HCT116 (cell line): Measurements from ENCODE around the gene MYLK3. TPM values are rescaled to one million over a fixed set of nuclear protein-coding genes. Genes with fewer than 3 reads are reported as not detected.

Experiments used
- ATAC-seq: fragments of 200-7000 bp; cut with Tn5 transposase; 2 replicates; pipeline ENCODE4 v1.9.1; 2020; ENCODE audit warnings: mild to moderate bottlenecking, moderate library complexity
- BruUV-seq: library from RNA; stranded (reverse); fragments of 400-500 nt; replicated peaks from 2 replicates; lab custom pipeline; 2021; lab: Mats Ljungman, UMichigan
- CTCF ChIA-PET: fragments of 300-600 bp; sonication (Branson Sonifier 250); formaldehyde crosslinking; loops from one replicate; lab custom pipeline; 2021; ENCODE audit warnings: antibody characterized with exemption; lab: Charles Lee
- POLR2A ChIA-PET: fragments of 300-600, 350-600 bp; sonication (Branson Sonifier 250); formaldehyde crosslinking; loops from one replicate; lab custom pipeline; 2021; ENCODE audit warnings: antibody characterized with exemption; lab: Charles Lee
- RAD21 ChIA-PET, 2 experiments: fragments of 300-600 bp; sonication (Branson Sonifier 250); formaldehyde crosslinking; loops; one replicate each; lab custom pipeline; 2023; ENCODE audit warnings: low total read pairs in 2 of 2; ENCODE audit not compliant: uncharacterized antibody in 2 of 2, unreplicated experiment in 2 of 2, low non-redundant PET in 1 of 2; lab: Charles Lee
- DNase-seq: peaks from one replicate; pipeline ENCODE4 v3.0.0-alpha.2; 2010; ENCODE audit warnings: low read depth, low spot score
- H2AFZ ChIP-seq: fragments of 200-600 bp; shearing (Covaris generic), sonication (generic); 2 replicates; pipeline ENCODE4 v1.6.1; 2017; ENCODE audit warnings: low read depth, mixed run types, mixed read lengths, antibody characterized with exemption, low read length; ENCODE audit not compliant: poor library complexity, severe bottlenecking
- H3K27ac ChIP-seq: 2 replicates; pipeline ENCODE4 v1.5.1; 2012; ENCODE audit warnings: low read depth, low read length
- H3K27me3 ChIP-seq: fragments of 200-600 bp; sonication (generic); 2 replicates; pipeline ENCODE4 v1.6.1; 2016; ENCODE audit warnings: mixed run types, low read length, mixed read lengths; ENCODE audit not compliant: insufficient read depth
- H3K36me3 ChIP-seq, 2 experiments: fragments of 200-500 bp in 1 of 2; fragments of 200-600 bp in 1 of 2; sonication (Bioruptor generic) in 1 of 2; sonication (generic) in 1 of 2; 2 replicates each; pipeline versions ENCODE4 v1.5.1 to v1.6.1; 2014 to 2016; ENCODE audit warnings: low read length in 2 of 2, inconsistent platforms in 1 of 2, mixed read lengths in 1 of 2, mixed run types in 1 of 2; ENCODE audit not compliant: insufficient read depth in 2 of 2, control insufficient read depth in 1 of 2
- H3K4me1 ChIP-seq, 2 experiments: fragments of 200-600 bp in 1 of 2; sonication (generic) in 1 of 2; 2 replicates each; pipeline versions ENCODE4 v1.5.1 to v1.6.1; 2012 to 2017; ENCODE audit warnings: low read length in 2 of 2, inconsistent platforms in 1 of 2, mild to moderate bottlenecking in 1 of 2, mixed read lengths in 1 of 2, mixed run types in 1 of 2, moderate library complexity in 1 of 2; ENCODE audit not compliant: insufficient read depth in 2 of 2, control insufficient read depth in 1 of 2
- H3K4me2 ChIP-seq: fragments of 200-600 bp; sonication (generic); 2 replicates; pipeline ENCODE4 v1.6.1; 2017; ENCODE audit warnings: mixed run types, low read length, mixed read lengths
- H3K4me3 ChIP-seq, 2 experiments: fragments of 200-600 bp in 1 of 2; sonication (generic) in 1 of 2; replicated peaks in 1 of 2; 2 replicates each; pipeline ENCODE4 v1.5.1; 2011 to 2016; ENCODE audit warnings: low read length in 2 of 2, control low read depth in 1 of 2, low read depth in 1 of 2, mild to moderate bottlenecking in 1 of 2, mixed read lengths in 1 of 2, mixed run types in 1 of 2
- H3K79me2 ChIP-seq: fragments of 200-600 bp; sonication (generic); 2 replicates; pipeline ENCODE4 v1.6.1; 2017; ENCODE audit warnings: mild to moderate bottlenecking, mixed run types, low read length, moderate library complexity, mixed read lengths; ENCODE audit not compliant: insufficient read depth
- H3K9ac ChIP-seq: fragments of 200-600 bp; sonication (generic); 2 replicates; pipeline ENCODE4 v1.6.1; 2016; ENCODE audit warnings: low read length, mixed read lengths
- H3K9me2 ChIP-seq: fragments of 200-600 bp; sonication (generic), shearing (Covaris generic); 2 replicates; pipeline ENCODE4 v1.6.1; 2017; ENCODE audit warnings: mixed run types, mild to moderate bottlenecking, moderate library complexity; ENCODE audit not compliant: insufficient read depth
- H3K9me3 ChIP-seq, 2 experiments: fragments of 200-500 bp in 1 of 2; fragments of 200-600 bp in 1 of 2; sonication (Bioruptor generic) in 1 of 2; sonication (generic) in 1 of 2; 2 replicates each; pipeline ENCODE4 v1.6.1; 2014 to 2017; ENCODE audit warnings: low read length in 2 of 2, mixed read lengths in 2 of 2, inconsistent platforms in 1 of 2, low read depth in 1 of 2, mild to moderate bottlenecking in 1 of 2, mixed run types in 1 of 2, moderate library complexity in 1 of 2; ENCODE audit not compliant: control insufficient read depth in 1 of 2, insufficient read depth in 1 of 2
- H4K20me1 ChIP-seq: fragments of 200-600 bp; sonication (generic), shearing (Covaris generic); 2 replicates; pipeline ENCODE4 v1.6.1; 2017; ENCODE audit warnings: mixed run types, mild to moderate bottlenecking, moderate library complexity; ENCODE audit not compliant: insufficient read depth
- POLR2AphosphoS5 ChIP-seq: IDR thresholded peaks from 2 replicates; pipeline ENCODE4 v1.6.1; 2011; ENCODE audit warnings: mild to moderate bottlenecking, low read depth, low read length, moderate library complexity
- RAD21 ChIP-seq: IDR thresholded peaks from 2 replicates; pipeline ENCODE4 v1.6.1; 2012; ENCODE audit warnings: low read depth, mild to moderate bottlenecking
- REST ChIP-seq: IDR thresholded peaks from 2 replicates; pipeline ENCODE4 v1.6.1; 2012; ENCODE audit warnings: low read depth
- TCF7L2 ChIP-seq: IDR thresholded peaks from 2 replicates; pipeline ENCODE4 v1.7.0; 2011; ENCODE audit warnings: borderline replicate concordance, inconsistent platforms; ENCODE audit not compliant: insufficient read depth, insufficient read length; ENCODE audit errors: extremely low read depth
- YY1 ChIP-seq: IDR thresholded peaks from 2 replicates; pipeline ENCODE4 v1.6.1; 2011; ENCODE audit warnings: low read length, low read depth, moderate library complexity, mild to moderate bottlenecking; ENCODE audit not compliant: insufficient replicate concordance; ENCODE audit errors: extremely low read depth
- ZBTB33 ChIP-seq: IDR thresholded peaks from 2 replicates; pipeline ENCODE4 v1.6.1; 2011; ENCODE audit warnings: mild to moderate bottlenecking, low read length, moderate library complexity; ENCODE audit not compliant: insufficient replicate concordance; ENCODE audit errors: extremely low read depth
- ZFX ChIP-seq: fragments of 450-650 bp; IDR thresholded peaks from 2 replicates; pipeline ENCODE4 v1.6.1; 2017
- intact Hi-C: fragments of 100-400 bp; cut with micrococcal nuclease; formaldehyde crosslinking; loops from 2 replicates; pipeline ENCODE4 v1.10.0; 2022
- total RNA-seq: library from RNA; stranded (reverse); gene quantifications from one replicate; pipeline ENCODE4 v1.2.1, GENCODE V29; 2021; ENCODE audit not compliant: unreplicated experiment

Gene MYLK3
- total RNA-seq, 1 experiment from 2014 or later = 0.22 TPM

GRCh38 chr16:46756772-46757171 is 8.6 kb upstream of the MYLK3 start:
- no peak for ATAC-seq
- no peak overlapping the region for H3K27ac ChIP-seq
- H3K4me1 ChIP-seq = no peaks in the 10 kb centered on the region
- intact Hi-C loops = no loop called here
- H3K4me2 ChIP-seq = no peak overlapping the region
- ChIA-PET POLR2A (no interaction called here), RAD21 (no interaction called here), CTCF (no interaction called here)
- H3K4me3 ChIP-seq = no peak overlapping the region
- no peaks in the 10 kb centered on the region for H3K79me2 ChIP-seq
- H3K27me3 ChIP-seq = no peaks in the 10 kb centered on the region; the same call in 1 of the 2 replicates
- H3K9me3 ChIP-seq = no peaks in the 10 kb centered on the region
- no TSS peak for BruUV-seq
- no peaks in the 10 kb centered on the region for H3K36me3 ChIP-seq
- H3K9ac ChIP-seq = no peak overlapping the region
- DNase-seq = no peak
- no peak overlapping the region for H2AFZ ChIP-seq
- no peaks in the 10 kb centered on the region for H4K20me1 ChIP-seq
- H3K9me2 ChIP-seq = no peaks in the 10 kb centered on the region
- TF ChIP-seq ZBTB33 (no peak), TCF7L2 (no peak), RAD21 (no peak), ZFX (no peak), POLR2AphosphoS5 (no peak), YY1 (no peak), REST (no peak)
